HG03280 (cell line): ENCODE measurements around the gene CTTNBP2.

Experiments
- ATAC-seq: cut with Tn5 transposase; IDR thresholded peaks from one replicate; pipeline ENCODE4 v1.9.1; 2021; ENCODE audit warnings: mild to moderate bottlenecking, moderate library complexity; ENCODE audit not compliant: unreplicated experiment

CTTNBP2 gene

DNA sequence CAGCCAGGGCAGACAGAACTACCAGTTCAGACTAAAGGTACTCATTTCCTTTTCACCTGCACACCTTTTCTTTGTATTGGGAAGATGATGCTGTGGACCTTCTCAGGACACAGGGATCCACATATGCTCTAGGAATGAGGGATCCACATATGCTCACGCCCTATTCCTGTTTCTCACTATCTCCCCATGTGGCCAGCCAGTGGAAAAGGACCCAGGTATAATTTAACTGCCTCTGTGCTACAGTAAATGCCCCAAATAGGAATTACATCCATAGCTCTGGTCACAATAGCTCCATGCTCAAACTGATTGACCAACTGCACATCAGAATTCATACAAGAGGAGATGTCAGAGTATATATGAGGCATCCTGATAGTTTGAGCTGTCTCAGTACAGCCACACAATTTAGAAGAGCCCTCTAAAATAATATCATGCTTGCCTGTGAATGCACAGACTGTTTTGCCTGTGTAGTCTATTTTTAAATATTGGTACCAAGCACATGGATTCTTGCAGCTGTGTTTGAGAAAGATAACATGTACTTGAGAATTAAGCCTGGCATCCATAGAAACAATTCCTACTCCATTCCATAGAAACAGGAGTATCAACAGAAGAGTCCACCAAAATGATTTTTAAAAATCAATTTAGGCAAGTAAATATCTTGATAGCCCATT, 43.7 kb downstream of the CTTNBP2 start:
- no peak for ATAC-seq

DNA sequence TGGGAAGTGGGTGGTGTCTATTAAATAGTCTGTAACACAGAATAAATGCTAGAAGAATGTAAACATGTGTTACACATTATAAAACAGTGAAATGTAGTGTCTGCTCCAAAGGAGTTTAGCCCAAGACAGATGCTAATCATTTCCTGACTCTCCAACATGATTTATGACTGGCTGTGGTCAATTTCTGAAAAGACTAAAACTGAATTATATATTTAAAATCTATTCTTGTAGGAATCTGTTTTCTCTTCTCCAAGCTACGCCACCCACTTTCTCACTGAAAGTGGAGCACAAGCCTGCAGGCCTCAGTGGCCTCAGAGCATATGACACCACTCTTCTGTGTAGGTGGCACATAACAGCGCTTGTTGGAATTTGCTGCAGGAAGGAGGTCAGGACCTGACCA, 44.4 kb downstream of the CTTNBP2 start:
- no peak for ATAC-seq

DNA sequence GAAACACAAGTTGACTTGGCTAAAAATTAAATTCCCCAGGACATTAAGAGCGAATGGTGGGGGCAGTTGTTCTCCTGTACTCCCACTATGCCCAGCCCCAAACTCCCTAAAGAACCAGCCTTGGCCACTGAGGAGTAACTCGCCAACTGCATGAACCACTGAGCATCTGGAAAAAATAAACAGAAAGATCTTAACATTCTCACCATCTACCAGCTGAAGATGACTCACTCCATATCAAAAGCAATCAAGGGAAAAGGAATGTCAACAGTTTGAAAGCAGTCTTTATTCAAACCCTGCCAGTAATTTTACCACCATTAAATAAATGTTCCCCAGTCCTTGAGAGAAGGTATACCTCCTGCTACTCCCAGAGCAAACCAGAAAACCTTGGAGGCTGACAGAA, 45.4 kb downstream of the CTTNBP2 start:
- no peak for ATAC-seq

DNA sequence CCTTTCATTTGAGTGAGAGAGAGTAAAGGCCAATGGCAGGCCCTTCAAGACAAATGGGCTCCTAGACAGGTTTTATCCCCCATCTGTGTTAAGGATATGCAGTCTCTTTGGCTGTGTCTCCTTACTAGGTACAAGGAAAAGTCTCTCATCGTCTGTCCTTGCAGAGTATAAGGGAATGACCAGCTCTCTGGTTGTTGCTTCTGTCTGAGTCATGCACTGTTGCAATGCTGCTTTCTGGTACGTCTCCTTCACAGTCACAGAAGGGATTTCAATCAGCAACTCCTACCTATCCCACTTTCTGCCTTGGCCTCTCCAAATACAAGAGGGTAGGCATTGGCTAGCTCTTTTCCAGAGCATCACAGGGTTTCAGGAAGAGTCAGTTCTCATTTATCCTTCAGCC, 48.1 kb downstream of the CTTNBP2 start:
- ATAC-seq, result no peak

DNA sequence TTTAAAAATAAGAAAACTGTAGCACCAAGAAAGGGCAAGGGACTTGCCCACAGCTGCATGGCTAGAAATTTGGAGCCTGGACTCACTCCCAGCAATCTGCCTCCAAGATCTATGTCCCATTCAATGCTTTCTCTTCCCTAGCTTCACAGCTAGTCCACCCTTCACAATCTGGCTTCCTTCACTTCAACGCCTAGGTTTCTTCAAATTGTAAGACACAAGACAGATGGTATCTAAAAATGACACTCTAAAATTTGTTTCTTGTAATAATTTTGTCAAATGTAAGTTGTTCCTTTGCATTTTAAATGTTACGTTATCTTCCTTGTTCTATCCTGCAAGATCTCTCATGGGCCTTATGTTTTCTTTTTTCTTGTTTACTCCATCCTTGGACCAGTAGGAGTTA, 48.6 kb downstream of the CTTNBP2 start:
- ATAC-seq, result no peak

DNA sequence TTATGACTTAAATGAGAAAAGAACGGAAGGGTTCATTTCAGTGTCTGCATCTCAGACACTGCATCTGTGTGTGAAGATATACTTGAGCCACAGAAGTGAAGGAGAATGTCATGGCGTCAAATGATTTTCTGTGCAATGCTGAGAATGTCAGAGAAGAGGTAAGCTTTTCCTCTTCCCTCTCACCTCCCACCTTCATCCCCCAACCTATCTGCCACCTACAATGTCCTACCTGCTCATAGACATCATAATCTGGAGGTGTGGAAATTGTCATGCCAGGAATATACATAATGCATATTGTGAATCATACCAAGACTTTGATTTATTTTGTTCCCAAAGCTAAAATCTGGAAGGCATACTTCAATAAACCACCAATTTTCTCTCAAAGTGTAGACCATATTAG, 53.7 kb downstream of the CTTNBP2 start:
- ATAC-seq, result no peak

DNA sequence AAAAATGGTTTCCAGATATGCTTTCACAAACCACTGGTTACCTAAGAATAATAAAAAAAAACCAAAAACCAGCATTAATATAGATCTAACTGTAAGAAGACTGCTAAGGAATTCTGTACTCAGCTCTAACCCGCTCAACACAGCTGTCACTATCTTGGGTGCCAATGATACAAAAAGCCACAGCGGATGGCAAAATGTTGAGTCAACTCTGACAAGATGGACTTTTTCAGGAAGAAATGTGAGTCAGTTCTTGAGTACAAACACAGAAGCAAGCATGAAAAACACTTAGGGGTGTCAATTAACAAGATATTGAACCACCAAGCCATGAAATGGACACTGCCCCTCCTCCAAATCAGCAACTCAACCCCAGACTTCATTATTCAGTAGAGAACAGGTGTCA, 55.0 kb downstream of the CTTNBP2 start:
- ATAC-seq, result no peak

DNA sequence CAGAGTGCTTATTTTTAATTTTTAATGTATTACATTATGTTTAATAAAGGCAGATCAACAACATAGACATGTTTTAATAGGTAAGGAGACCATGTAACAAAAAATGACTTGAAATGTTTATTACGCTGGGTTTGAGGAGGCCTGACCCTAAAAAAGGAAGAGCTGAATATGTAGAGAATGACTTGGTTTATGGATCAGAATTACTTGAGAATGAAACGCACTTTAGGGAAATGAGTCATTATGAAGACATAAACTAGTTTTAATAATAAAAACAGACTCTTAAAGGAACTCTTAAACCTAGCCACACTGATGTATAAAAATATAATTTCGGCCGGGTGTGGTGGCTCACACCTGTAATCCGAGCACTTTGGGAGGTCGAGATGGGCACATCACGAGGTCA, 56.5 kb downstream of the CTTNBP2 start:
- no peak for ATAC-seq

DNA sequence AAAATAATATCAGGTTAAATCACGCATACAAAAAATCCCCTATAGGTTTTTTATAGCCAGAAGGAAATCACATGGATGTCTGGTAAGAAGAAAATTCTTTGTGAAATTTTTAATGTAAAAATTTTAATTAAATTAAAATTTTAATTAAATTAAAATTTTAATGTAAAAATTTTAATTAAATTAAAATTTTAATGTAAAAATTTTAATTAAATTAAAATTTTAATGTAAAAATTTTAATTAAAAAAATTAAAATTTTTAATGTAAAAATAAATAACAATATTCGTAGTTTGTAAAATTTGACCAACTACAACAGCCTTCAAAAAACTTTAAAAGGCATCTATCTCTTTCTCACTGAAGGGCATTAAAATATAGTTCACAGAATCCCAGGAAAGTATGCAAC, 61.5 kb downstream of the CTTNBP2 start:
- no peak for ATAC-seq

DNA sequence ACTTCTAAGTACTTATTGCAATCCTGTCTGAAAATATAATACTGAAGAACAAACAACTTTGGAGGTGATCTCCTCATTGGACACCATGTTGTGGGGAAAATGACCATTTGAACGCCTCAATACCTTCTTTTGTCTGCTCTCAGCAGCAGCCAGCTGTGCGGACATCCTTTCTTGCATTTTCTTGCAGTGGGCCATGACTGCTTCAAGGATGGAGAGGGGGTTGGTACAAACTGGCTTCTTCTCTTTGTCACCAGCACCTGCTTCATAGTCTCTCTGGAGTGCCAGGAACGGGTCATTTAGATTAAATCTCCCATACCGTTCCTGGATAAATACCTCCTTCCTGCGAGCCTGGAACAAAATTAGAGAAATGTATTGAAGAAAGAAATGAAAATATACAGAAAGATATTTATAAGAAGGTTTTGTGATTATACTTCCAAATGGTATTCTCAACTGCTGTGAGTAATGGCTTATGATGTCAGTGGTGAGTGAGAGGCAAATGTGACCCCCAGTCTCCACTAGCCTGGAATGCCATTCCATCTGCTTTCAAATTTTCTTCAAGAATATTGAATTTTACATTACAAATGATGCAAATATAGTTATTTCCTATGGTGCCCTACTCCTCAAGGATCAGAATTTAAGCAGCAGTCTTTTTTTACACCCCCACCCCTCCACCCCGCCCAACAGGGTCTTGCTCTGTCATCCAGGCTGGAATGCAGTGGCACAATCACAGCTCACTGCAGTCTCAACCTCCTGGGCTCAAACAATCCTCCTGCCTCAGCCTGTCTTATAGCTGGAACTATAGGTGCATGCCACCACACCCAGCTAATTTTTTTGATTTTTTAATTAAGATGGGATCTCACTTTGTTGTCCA, 62.4 kb downstream of the CTTNBP2 start:
- no peak for ATAC-seq

DNA sequence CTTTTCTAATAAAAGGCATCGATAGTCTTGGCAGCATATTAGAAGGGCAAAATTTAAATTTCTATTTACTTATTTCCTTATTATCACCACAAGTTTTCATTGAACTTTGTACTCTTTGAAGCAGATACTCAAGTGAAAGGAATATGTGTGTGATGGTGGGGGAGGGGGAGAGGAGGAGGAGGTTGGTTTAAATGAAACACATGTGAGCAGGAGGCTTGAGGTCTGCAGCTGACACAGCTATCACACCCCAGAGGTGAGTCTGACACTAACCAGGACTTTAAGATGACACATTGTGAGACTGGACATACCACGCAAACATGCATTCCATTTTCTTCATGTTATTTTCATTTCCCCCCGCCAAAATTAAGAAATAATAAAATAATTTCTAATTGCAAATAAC, 63.3 kb downstream of the CTTNBP2 start:
- no peak for ATAC-seq

DNA sequence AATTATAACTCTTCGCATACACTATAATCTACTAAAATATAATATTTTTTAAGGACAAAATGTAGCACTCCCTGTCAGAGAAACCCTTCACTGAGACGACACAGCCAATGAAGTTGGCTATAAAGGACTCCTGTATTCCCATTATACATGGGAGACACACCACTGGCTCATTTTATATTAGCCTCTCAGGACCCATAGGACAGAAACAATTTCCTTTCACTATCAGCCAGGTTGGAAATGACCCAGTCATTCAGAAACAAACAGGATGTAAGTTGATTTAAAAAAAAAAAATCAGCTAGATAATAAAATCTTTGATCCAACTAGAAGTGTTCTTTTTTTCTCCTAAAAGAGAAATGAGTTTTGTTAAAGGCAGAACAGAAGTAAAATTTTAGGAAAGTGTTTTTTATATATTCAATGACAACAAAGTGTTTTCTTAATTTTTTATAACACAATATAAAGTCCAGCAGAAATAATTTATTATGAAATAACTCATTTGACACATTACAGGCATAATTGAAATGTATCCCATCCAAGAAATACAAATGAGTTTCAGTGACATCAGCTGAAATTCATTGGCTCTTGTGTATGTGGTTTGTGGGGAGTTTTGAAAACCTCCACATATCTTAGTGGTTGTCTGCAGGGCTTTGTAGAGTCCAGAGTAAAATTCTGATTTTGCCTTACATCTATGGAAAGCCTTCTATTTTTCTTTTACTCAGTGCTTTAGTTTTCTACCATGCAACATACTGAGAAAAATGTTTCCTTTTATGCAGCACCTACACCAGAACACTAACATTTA, 64.1 kb downstream of the CTTNBP2 start:
- no peak for ATAC-seq

DNA sequence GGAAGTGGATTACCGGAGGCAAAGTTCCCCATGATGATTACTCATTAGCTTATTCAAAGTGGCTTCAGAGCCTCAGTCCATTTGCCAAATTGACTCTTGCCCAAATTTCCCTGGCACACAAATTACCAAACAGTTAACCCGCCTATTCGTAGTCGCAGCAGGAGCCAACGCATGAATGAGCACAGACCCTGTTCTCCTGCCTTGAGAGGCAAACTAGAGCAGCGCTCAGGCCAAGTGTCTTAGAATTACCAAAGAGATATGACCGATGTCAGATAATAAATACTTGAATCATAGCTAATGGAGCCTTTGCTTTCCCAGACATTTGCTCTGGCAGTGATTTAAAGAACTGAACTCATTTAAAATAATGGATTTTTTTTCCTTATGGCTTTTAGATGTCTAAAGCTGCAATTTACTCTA, 64.9 kb downstream of the CTTNBP2 start:
- ATAC-seq, result no peak

DNA sequence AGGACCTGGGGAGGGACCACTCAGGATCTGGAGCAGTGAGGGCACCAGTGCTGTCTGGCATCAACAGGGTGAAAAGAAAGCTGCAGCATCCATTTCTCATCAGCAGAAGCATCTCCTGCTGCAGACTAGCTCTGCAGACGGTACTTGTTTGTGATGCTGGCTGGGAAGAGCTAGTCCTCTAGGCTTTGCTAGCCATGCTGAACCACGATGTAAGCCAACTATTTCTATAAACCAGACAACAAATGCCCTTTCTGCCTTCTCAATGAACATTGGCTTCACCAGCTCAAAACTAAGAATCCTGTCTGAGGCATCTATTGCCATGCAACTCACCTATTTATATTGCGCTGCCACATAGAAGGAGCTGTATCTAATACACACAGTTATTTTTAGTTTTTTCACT, 65.6 kb downstream of the CTTNBP2 start:
- ATAC-seq, result no peak

DNA sequence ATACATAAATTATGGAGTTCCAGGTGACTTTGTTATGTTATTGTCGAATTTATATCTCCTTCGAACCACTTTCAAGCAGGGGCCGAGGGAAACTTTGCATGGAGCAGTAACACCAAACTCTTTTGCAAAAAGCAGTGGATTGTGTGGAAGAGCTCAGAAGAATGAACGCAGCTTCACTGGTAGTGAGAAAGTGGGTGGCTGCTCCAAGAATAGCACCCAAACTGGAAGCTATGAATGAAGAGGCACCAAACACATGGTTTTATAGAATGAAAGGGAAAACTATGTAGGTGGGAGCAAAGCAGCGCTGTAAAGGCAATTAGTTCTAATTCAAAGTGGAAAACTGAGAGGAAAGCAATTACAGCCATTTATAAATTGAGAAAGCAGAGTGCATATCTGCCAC, 67.2 kb downstream of the CTTNBP2 start:
- no peak for ATAC-seq

DNA sequence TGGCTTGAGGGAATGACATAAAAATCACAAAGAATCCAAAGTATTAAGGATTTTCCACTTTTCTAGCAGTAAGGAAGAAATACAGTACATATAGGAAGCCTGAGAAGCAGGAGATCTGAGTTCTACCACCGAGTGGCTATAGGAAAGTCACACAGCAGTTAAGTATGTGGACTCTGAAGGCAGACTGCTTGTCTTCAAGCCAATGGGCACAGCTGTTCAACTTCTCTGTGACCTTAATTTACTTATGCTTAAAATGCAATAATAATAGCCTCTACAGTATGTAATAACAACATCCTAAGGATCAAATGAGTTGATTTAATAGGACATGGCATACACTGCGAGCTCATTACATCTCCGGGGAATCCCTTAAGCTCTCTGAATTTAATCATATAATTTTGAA, 68.0 kb downstream of the CTTNBP2 start:
- no peak for ATAC-seq

DNA sequence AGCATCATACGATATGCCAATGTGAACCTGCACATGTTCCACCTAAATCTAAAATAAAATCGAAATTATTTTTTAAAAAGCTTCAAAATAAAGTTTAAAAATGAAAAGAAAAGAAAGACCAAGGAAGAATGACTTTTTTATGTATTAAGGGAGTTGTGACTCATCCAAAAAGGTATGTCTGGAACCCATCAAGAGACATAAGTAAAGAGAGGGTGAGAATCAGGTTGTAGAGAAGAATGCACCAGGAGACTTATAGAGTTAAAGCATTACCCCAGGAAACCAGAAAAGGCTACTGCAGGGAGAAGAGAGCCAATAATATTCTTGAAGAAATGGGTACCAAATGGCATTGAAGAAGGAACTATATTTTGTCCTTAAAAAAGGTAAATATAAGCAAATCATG, 69.8 kb downstream of the CTTNBP2 start:
- no peak for ATAC-seq

DNA sequence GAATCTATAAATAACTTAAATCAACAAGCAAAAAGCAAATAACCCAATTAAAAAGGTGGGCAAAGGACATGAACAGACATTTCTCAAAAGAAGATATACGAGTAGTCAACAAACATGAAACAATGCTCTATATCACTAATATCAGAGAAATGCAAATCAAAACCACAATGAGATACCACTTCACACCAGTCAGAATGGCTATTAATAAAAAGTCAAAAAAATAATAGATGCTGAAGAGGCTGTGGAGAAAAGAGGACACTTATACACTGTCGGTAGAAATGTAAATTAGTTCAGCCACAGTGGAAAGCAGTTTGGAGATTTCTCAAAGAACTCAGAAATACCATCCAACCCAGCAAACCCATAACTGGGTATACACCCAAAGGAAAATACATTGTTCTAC, 70.6 kb downstream of the CTTNBP2 start:
- ATAC-seq, result no peak

DNA sequence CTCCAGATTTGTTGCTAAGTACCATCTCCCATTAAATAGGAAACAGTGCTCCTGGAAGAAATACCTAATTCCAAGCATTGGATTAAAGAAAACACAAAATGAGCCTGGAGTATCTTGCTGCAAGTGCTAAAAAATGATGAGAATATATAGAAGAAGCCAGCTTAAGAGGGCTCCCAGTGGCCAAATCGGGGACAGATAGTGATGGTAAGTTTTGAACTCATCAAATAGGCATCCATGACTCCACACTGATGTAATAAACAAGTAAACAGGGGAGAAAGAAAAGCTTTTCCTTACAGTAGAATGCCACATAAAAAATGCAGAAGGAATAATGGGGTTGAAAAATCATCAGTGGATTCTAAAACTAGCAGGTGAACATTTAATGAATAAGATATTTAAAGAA, 72.4 kb downstream of the CTTNBP2 start:
- ATAC-seq, result no peak

DNA sequence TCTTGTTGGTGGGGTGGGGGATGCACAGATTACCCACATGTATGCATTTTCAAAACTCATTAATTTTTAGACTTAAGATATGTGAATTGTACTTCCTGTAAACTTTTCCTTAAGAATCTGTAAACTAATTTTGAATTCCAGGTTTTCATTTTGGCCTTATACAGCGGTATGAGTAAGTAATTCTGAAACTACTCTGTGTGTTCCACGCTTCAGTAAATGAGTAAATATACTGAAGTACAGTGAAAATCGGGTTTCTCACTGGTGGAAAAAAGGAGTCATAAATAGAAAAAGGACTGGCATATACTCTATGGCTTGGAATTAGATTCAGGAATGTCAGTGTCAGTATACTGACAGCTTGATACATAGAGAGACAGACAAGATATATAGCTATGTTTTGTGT, 72.8 kb downstream of the CTTNBP2 start:
- no peak for ATAC-seq

DNA sequence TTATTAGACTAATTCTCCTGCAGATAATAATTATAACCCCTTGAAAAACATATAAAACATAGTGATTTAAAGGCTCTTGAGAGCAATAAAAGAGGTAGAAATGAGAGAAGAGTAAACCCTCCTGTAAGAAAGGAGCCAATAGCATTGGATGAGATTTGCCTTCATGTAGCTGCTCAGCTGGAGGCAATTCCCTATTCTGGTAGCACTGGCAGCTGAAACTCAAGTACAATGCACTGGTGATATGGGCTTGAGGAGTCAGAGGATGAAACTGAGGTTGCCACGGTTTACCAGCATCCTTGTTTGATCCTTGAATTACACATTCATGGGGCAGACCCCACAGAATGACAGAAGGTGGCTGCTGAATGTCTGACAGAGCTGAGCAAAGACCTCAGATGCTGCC, 76.4 kb downstream of the CTTNBP2 start:
- no peak for ATAC-seq

DNA sequence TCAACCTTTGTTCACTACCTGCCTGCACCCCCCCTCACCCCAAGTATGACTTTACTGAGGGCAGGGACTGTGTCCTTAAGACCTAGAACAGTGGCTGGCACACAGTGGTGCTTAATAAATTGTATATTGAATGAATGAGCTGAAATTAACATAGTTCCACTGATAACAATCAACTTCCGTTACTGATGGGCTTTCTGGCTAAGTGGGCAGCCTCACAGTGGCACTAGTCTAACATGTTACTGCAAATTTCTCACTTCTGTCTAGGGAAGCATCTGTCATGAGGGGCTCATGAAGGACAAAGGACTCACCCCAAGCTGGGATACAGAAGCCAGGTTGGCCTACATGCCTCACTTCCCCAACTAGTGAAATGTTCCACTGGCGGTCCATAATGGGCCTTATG, 79.3 kb downstream of the CTTNBP2 start:
- ATAC-seq, result no peak
